Right renal cortex interstitium (tissue), 3 donors: ENCODE results near the gene SECISBP2. TPM values are rescaled to one million over a fixed set of nuclear protein-coding genes. Genes with fewer than 3 reads are reported as not detected.

ENCODE experiments used
- DNase-seq, 3 donors: peaks; one replicate each; pipeline ENCODE4 v3.0.0-alpha.2; 2013; ENCODE audit warnings: low read depth in 3 of 3, low spot score in 2 of 3
- polyA plus RNA-seq, 3 donors: library from polyadenylated mRNA; unstranded; fragments of 120-200 nt; gene quantifications; one replicate each; pipeline ENCODE4 v1.2.1, GENCODE V29; 2013; ENCODE audit not compliant: insufficient read length in 3 of 3

SECISBP2 gene
- polyA plus RNA-seq, 3 donors, result 62.9 to 68.8 (median 67.4) TPM

DNA sequence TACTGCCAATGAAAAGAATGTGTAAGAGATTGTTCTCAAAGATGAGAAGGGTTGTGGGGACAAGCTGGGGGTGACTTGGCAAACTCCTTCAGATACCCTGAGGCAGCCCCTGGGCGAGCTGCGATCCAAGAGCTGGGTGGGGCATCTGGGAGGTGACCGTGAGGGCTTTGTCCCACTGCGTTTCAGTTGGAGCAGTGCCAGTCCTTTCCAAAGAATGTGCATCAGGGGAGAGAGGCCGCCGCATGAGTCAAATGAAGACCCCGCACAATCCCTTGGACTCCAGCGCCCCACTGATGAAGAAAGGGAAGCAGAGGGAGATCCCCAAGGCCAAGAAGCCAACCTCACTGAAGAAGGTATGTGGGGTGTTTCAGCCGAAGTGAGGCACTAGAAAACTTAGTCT lies 28.4 kb downstream of the SECISBP2 start:
- no peak for DNase-seq

DNA sequence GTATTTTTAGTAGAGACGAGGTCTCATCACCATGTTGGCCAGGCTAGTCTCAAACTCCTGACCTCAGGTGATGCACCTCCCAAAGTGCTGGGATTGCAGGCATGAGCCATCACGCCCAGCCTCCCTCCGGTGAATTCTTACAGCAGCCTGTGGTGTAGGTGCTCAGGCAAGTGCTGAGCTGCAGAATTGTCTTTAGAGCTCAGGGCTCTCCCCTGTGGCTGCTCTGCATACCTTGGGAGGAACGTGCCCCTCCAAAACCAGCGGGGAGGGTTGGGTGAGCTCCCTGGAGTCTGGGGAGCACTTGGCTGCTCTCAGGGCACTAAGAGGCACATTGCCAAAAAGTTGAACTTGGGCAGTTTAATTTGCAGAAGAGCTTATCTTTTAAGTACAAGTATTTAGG lies 29.4 kb downstream of the SECISBP2 start:
- no peak for DNase-seq

DNA sequence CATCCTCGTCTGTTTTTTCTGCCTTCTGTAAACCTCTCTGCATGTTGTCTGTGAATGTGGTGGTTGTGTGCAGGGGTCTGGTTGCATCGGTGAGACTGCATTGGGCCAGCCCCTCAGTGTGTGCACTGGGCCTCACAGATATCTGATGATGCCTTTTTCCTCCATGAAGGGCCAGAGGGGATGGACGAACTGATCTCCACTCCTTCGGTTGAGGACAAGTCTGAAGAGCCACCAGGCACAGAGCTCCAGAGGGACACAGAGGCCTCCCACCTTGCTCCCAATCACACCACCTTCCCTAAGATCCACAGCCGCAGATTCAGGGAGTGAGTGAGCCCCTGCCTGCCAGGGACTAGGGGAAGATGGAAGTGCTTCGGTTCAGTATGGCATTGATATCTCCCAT lies 31.3 kb downstream of the SECISBP2 start:
- no peak for DNase-seq

DNA sequence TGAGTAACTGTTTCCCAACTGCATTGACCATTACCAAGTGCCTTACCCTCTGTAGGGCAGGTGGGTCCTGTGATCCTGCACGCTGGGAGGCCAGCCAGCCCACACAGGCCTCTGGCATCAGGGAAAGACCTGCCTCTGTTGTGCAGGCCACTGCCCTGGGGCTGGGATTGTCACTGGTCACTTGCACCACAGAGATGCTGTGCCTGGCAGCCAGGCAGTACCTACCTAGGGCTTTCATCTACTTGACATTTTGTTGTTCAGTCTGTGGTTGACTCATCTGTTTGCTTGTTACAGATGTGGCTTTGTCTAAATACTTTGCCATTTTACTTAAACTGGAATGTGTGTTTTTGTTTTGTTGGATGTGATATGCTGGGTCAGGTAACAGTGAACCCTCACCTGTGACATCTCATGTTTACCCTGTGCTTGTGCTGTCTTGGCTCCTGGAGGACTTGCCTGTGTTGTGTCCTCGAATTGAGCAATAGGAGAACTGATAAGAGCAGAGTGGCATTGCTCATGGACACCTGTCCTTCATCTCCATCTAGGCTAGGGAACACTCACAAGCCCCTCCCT lies 32.8 kb downstream of the SECISBP2 start:
- DNase-seq, result no peak

DNA sequence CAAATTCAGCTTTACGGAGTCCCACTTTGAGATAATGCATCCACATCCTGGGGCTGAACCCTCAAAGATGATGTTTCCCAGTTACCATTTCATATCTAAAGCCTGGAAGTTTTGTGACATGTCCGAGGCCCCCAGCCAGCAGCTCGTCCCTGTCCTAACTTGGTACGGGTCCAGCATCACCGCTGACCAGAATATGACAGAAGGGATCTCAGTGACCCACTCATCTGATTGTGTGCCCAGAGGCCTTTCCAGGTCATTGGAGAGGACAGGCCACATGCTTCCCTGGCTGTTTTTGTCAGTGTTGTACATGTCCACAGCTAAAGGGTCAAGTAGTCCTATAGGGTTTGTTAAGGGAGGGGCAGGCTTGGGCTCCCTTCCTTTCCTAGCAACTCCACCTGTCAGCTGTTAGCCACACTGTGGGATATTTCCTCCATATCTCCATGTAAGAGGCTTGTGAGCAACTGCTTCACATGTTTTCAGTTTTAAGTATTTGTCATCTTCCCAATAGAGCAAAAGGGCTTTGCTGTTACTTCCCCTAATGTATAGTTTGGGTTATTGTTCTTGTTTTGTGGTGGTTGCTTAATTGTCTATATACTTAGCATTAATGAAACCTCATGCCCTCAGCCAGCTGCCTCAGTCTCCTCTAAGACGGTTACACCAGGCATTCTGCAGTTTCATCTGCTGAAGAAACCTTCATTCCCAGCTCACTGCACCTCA lies 33.4 kb downstream of the SECISBP2 start:
- DNase-seq, result no peak

DNA sequence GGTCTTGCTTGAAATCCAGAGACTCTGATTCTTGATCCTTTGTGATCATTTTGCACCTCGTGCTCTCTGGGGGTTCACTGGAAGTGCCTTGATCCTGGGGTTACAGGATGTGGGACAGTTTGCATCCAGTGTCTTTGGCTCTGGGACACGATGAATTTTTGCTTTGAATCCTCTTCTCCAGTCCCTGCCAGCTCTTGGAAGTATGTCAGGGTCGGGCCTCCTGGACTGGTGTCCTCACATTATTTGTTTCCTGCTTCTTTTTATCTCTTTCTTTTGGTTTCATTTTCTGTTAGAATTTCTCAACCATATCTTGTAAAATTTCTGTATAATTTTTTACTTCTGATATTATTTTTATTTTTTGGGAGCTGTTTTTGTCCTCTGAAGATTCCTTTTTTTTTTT lies 34.2 kb downstream of the SECISBP2 start:
- DNase-seq, result no peak

DNA sequence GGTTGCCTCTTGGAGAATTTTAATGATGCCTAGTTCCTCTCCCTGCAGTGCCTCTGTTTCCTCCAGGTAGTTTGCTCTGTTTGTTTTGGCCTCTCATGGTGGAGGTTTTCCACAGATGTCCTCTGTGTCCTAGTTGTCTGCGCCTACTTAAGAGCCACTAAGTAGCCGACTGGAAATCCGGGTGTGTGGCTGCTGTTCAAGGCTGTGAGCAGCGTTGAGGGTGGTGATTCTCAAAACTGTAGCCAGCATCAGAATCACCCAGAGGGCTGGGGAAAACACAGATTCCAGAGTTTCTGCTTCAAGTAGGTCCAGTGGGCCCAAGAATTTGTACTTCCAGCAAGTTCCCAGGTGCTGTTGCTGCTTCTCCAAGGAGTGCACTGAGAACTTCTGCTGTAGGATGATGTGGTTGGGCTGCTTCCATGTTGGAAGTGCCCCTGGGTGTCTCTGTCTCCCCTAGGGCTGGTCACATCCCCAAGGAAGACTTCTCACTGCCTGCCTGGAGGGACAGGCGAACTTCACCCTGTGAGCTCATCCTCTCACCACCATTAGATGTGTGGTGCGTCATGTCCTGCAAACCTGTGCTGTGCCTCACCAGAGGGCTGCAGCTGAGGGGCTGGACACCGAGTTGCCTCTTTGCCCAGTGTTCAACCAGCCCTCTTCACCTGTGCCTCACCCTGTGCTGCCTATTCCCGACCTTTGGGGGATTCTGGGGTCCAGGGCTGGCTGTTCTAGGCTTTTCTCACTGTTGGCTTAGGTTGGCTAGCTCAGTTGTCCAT lies 34.8 kb downstream of the SECISBP2 start:
- DNase-seq, result no peak

DNA sequence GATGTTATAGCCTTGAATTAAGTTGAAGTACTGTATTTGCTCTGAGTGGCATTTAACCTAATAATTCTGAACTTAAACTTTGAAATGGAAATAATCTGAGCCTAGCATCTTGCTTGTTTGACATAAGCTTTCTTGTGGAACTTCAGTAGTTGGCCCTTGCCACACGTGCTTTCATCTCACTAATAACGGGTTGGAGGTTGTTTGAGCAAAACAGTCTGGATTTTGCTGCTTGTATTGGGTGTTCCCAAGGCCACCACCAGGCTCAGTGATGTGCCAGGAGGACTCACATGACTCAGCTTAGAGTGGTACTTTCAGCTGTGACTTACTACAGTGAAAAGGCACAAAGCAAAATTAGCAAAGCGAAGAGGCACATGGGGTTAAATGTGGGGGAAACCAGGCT lies 35.7 kb downstream of the SECISBP2 start:
- DNase-seq, result no peak

DNA sequence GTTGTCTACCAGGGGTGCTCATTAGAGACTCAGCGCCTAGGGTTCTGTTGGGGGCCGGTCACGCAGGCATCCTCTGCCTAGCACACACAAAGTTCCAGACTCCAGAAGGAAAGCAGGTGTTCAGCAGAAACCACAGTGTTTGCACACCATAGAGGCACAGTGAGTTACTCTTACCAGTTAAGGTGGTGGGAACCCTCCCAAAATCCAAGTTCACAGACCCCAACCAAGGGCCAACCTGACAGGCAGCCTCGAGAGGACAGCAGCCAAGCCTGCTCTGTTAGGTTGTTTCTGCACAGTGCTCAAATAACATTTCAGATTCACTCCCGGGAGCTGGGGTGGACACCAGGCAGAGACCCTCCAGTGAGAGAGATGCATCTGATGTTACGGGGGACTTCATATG lies 36.2 kb downstream of the SECISBP2 start:
- DNase-seq, result no peak

DNA sequence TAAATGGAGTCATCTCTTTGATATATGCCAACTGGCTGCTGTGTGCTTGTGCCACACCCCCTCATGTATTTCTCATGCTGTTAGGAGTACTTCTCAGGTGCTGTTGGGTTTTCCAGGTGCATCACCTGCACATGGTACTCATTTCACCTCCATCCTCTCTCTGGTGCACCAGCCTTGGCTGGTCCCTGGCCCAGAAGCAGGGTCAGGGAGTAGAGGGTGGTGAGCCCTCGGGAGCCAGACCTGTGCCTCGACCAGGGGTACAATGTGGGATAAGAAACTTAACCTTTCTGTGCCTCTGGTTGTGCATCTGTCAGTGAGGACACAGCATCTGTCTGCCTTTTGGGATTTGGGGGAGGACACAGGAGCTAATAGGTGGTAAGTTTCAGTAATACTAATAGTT lies 38.5 kb downstream of the SECISBP2 start:
- DNase-seq, result no peak

DNA sequence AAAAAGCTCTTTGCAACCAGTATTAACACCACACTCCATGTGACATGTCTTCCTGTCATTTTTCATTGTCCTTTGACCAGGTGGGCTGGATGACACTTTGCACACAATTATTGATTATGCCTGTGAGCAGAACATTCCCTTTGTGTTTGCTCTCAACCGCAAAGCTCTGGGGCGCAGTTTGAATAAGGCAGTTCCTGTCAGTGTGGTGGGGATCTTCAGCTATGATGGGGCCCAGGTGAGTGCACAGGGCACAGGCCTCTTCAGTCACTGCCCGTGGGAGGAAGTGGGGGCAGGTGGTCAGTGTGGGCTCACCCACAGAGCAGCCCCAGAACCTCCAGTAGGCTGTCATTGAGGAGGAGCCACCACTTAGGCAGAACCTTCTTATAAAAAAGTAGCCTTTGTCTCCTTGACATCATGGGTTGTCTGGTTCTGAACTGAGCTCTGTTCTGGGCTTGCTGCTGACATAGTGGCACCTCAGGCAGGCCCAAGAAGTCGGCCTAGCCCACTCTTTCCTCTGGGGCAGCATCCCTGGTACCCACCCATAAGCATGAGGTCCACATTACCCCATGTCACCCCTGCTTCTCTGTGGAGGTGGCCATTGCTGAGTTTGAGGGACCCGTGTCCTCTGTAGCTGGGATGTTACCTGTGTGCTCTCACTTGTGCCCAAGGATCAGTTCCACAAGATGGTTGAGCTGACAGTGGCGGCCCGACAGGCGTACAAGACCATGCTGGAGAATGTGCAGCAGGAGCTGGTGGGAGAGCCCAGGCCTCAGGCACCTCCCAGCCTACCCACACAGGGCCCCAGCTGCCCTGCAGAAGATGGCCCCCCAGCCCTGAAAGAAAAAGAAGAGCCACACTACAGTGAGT lies 39.3 kb downstream of the SECISBP2 start:
- DNase-seq, result no peak

DNA sequence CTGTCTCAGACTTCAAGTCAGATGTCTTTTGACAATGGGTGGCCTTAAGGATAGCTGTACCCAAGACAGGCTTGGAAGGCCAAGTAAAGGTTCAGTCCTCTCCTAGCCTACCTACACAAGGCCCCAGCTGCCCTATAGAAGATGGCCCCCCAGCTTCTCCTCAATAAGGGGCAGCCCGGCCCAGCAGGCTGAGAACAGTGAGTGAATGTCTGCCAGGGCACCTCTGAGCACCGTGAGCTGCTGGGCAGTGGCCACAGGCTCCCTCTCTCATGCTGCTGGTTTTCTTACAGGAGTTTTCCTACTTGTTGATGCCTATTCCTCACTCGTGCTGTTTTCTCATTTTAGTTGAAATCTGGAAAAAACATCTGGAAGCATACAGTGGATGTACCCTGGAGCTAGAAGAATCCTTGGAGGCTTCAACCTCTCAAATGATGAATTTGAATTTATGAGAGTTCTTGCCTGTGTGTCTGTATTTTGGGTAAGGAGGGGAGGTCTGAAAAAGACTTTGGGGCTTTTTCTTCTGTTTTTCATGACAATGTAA lies 40.1 kb downstream of the SECISBP2 start:
- no peak for DNase-seq

DNA sequence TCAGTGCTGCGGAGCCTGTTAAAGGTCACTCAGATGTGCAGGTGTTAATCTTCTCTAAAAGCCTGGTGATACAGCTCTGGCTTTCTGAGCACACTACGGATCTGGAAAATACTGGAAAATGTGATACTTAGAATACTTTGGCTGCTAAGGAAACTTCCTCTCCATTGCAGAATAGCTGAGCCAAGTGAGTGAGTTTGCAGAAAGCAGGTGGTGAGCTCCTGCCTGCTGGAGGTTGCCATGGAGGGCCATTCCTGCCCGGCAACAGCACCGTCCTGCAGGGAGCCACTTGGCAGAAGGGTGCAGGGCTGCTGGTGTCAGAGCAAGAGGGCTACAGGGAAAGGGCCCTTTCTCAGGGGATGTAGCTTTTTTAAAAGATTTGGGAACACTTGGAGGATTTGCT lies 40.7 kb downstream of the SECISBP2 start:
- no peak for DNase-seq

DNA sequence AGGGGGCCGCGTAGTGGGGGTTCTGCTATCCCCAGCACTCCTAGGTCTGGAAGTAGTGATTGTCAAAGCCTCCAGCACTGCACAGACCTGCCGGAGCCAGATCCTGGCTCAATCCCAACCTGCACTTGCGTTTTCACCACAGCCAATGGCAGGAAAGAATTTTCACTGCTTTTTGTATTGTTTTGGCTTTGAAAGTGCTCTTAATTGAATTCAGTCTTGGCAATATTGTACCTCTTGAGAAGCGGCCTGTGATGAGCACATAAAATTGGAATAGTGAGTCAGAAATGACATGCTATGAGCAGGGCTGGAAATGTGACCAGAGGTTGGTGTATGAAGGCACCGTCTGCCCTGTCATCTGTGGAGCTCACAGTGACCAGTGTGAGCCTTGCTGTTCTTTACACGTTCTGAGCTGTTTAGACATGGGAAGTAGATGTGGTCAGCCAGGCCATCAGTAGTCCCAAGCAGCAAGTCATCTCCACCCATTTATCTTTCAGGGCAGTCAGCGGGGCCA lies 41.5 kb downstream of the SECISBP2 start:
- no peak for DNase-seq

DNA sequence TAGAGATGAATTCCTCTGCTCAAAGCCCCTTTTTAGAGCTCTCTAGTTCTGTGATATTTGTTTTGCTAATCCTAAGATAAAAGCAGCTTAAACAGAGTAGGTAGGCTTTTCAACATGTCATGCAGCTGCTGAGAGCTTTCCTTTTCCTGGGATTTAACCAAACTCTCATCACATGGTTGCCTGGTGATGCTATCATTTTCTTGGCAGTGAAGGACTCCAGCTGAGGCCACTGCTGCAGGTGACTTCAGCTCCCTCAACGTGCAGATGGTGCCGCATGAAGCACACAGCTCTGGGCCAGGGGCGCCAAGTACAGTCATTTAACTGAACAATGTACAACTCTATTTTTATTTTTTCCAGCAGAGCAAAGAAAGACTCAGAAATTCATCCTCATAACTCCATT lies 42.2 kb downstream of the SECISBP2 start:
- no peak for DNase-seq

DNA sequence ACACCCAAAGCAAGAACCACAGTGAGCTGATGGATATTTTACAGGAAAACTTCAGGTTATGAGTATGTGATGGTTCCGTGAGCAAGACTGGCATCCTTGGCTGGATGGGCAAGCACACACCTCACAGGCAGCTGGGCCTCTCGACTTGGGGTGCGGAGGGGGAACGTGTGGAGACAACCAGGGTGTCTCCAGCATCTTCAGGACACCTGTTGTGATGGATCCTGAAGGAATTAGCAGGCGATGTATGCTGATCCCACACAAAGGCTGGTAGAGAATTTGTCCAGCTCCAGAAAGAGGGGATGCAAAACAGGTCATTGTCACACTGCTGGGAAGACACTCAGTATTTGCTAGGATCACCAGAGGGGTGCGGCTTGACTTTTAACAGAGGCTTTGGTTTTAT lies 42.7 kb downstream of the SECISBP2 start:
- no peak for DNase-seq

DNA sequence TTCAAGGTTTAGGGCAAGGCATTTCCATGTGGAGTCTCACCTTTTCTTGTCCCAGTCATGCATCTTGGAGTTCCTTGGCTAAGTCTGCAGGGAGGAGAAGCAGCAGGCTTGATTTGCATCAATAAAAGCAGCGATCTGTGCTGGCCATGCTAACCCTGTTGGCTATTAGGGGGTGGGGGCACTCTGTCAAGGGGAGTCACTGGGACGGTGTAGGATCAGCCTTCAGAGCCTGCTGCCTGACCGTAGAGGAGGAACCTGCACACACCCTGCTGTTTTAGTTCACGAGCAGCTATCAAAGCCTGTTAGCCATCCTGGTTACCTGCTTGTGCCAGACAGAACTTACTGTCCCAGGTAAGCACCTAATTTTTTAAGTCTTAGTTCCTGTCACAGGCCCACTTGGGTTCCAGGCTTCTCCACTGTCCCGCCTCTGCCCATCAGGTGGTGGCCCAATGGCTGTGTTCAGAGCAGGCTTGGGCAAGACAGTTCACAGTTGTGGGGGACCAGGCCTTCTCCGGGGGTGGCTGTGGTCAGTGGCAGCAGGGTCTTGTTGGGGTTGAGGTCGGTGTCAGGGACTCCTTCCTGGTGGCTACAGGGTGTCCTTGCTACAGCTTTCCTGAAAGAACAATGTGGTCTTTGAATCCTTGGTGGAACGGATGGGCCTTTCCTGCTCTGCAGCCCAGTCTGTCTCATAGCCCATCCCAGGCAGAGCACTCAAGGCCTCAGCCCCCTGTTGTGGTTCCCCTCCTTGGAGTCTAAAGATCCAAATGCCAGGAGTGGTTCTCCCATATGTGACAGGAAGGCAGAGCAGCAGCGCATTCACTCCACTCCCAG lies 43.7 kb downstream of the SECISBP2 start:
- DNase-seq, result no peak

DNA sequence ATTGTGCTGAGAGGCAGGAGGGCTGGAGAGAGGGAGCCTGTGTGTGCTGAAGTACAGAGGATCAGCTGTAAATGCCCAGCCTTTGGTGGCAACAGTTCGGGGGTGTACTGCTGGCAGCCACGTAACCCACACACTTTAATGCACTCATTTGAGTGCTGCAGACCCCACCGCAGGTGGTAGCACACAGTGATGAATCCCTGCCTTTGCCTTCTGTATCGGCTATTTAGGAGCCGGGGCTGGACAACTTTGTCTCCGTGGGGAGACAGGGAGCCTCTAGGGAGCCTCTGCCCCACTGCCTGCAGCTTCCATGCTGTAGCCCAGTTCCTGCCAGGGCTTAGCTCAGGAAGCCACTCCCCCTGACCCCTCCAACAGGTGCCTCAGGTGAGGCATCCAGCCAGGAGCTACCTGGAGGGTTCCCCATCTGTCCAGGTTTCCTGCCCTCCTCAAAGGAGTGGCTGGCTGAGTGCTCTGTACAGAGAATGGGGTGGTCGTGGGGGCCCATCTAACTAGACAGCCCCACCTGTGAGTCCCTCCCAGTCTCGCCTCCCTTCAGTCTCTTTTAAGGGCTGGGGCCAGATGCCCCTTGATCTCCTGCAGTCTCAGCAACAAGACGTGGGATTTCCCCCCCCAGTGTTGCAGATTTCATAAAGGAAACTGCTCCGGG lies 44.5 kb downstream of the SECISBP2 start:
- DNase-seq, result no peak

DNA sequence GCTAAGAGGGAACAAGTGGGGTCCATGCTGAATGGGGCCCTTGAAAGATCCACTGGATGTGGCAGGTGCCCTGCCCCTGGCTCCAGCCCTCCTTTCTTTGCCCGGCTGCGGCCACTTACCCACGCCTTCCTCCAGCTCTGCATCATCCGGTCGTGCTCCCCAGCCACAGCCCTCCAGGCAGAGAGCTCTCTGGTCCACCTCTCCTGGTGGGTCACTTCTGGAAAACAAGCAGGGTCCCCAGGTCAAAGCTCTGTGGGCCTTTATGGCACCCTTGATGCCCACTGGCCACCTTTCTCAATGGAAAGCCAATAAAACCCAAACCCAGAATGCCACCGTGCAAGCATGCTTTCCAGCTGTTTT lies 45.0 kb downstream of the SECISBP2 start:
- no peak for DNase-seq
